K562 (cell line): ENCODE results near the gene FAM227A. TPM values are rescaled to one million over a fixed set of nuclear protein-coding genes. Genes with fewer than 3 reads are reported as not detected.
A peak's percentile ranks its signal among the peaks of the same experiment; 100 is the strongest.

Experiments used
- ATAC-seq: fragments of 200-7000 bp; cut with Tn5 transposase; 3 replicates; pipeline ENCODE4 v1.9.1; 2020; ENCODE audit warnings: moderate library complexity
- BruUV-seq: library from RNA; stranded (reverse); fragments of 400-500 nt; replicated peaks from 2 replicates; lab custom pipeline; 2021; lab: Mats Ljungman, UMichigan
- CTCF ChIA-PET: fragments of 300-600 bp; formaldehyde crosslinking; extraction: SDS; loops from one replicate; lab custom pipeline; 2021; ENCODE audit warnings: low intra/inter-chr PET ratio; lab: Yijun Ruan, JAX
- POLR2A ChIA-PET: fragments of 300-600, 350-650 bp; sonication (Branson Sonifier 250); formaldehyde crosslinking; extraction: SDS; loops from one replicate; lab custom pipeline; 2021; ENCODE audit warnings: antibody characterized with exemption, inconsistent platforms; lab: Yijun Ruan, JAX
- DNase-seq, 4 experiments: peaks; one replicate each; pipeline versions ENCODE4 v3.0.0 to v3.0.0-alpha.2; 2011 to 2018; ENCODE audit warnings: low spot score in 3 of 4, mixed read lengths in 3 of 4; ENCODE audit errors: extremely low read depth in 1 of 4
- FAIRE-seq: peaks from 2 replicates; lab custom pipeline; 2011; peaks lifted over from hg19 to GRCh38; lab: Jason Lieb, UNC
- H2AFZ ChIP-seq: 2 replicates; pipeline ENCODE4 v1.6.0; 2011; ENCODE audit warnings: low read depth, low read length, control low read depth, inconsistent platforms
- H3K27ac ChIP-seq: fragments of 200-600 bp; 3 replicates; pipeline ENCODE4 v1.8.0; 2011; ENCODE audit warnings: low read depth, mild to moderate bottlenecking, control low read depth, inconsistent platforms, low read length, moderate library complexity, mixed read lengths; ENCODE audit errors: extremely low read depth
- H3K27me3 ChIP-seq, 2 experiments: fragments of 300-600 bp in 1 of 2; 2 replicates in 1 of 2; 3 replicates in 1 of 2; pipeline versions ENCODE4 v1.6.0 to v1.8.0; 2011; ENCODE audit warnings: inconsistent platforms in 2 of 2, low read length in 2 of 2, mild to moderate bottlenecking in 1 of 2, mixed read lengths in 1 of 2, moderate library complexity in 1 of 2; ENCODE audit not compliant: control insufficient read depth in 2 of 2, insufficient read depth in 2 of 2
- H3K36me3 ChIP-seq: fragments of 300-600 bp; 3 replicates; pipeline ENCODE4 v1.8.0; 2011; ENCODE audit warnings: mild to moderate bottlenecking, low read length, inconsistent platforms; ENCODE audit not compliant: control insufficient read depth, insufficient read depth
- H3K4me1 ChIP-seq, 2 experiments: fragments of 200-600 bp in 1 of 2; replicated peaks in 1 of 2; 2 replicates in 1 of 2; 3 replicates in 1 of 2; pipeline versions ENCODE4 v1.5.1 to v1.8.0; 2011; ENCODE audit warnings: inconsistent platforms in 2 of 2, low read length in 2 of 2, mild to moderate bottlenecking in 1 of 2, mixed read lengths in 1 of 2, moderate library complexity in 1 of 2; ENCODE audit not compliant: control insufficient read depth in 2 of 2, insufficient read depth in 2 of 2
- H3K4me2 ChIP-seq: 2 replicates; pipeline ENCODE4 v1.6.1; 2011; ENCODE audit warnings: low read length, control low read depth, inconsistent platforms, mixed read lengths; ENCODE audit not compliant: insufficient read depth
- H3K4me3 ChIP-seq: fragments of 200-600 bp; sonication (generic), shearing (Covaris generic); 2 replicates; pipeline ENCODE4 v1.5.1; 2016; ENCODE audit warnings: control low read depth, inconsistent platforms
- H3K79me2 ChIP-seq: fragments of 200-600 bp; 3 replicates; pipeline ENCODE4 v1.8.0; 2011; ENCODE audit warnings: low read length, inconsistent platforms; ENCODE audit not compliant: control insufficient read depth, insufficient read depth
- H3K9ac ChIP-seq, 2 experiments: 2 replicates each; pipeline versions ENCODE4 v1.6.0 to v1.6.1; 2011; ENCODE audit warnings: low read depth in 2 of 2, low read length in 2 of 2, control low read depth in 1 of 2, inconsistent platforms in 1 of 2, mild to moderate bottlenecking in 1 of 2, mixed read lengths in 1 of 2; ENCODE audit not compliant: insufficient read depth in 1 of 2
- H3K9me1 ChIP-seq: one replicate; pipeline ENCODE4 v1.6.0; 2011; ENCODE audit warnings: inconsistent platforms, mild to moderate bottlenecking, low read length, moderate library complexity; ENCODE audit not compliant: control insufficient read depth, insufficient read depth
- H3K9me3 ChIP-seq: replicated peaks from 2 replicates; pipeline ENCODE4 v1.5.1; 2011; ENCODE audit warnings: low read depth, low read length, inconsistent platforms; ENCODE audit not compliant: control insufficient read depth, insufficient read depth
- H4K20me1 ChIP-seq: replicated peaks from 2 replicates; pipeline ENCODE4 v1.6.1; 2011; ENCODE audit warnings: low read length, inconsistent platforms, mixed read lengths; ENCODE audit not compliant: control insufficient read depth, insufficient read depth
- BMI1 ChIP-seq: fragments of 150-350 bp; IDR thresholded peaks from 2 replicates; pipeline ENCODE4 v1.6.1; 2014; ENCODE audit warnings: low read length
- ETS1 ChIP-seq: conservative IDR thresholded peaks from 2 replicates; pipeline ENCODE4 v1.6.1; 2011; ENCODE audit warnings: low read depth, mild to moderate bottlenecking, low read length; ENCODE audit not compliant: control insufficient read depth
- GTF2E2 ChIP-seq: fragments of 200-800 bp; sonication (Bioruptor generic); IDR thresholded peaks from 2 replicates; pipeline ENCODE4 v1.6.1; 2016; ENCODE audit warnings: missing genetic modification characterization, missing compliant biosample characterization
- HDAC3 ChIP-seq: fragments of 450-650 bp; IDR thresholded peaks from 2 replicates; pipeline ENCODE4 v1.6.1; 2018; ENCODE audit warnings: borderline replicate concordance, mild to moderate bottlenecking, moderate library complexity; ENCODE audit not compliant: partially characterized antibody
- HLTF ChIP-seq: fragments of 450-650 bp; IDR thresholded peaks from 2 replicates; pipeline ENCODE4 v1.6.1; 2016
- HNRNPL ChIP-seq: fragments of 200-400 bp; formaldehyde crosslinking; IDR thresholded peaks from 2 replicates; pipeline ENCODE4 v1.6.1; 2017; ENCODE audit warnings: low read depth, mild to moderate bottlenecking, low read length
- NELFE ChIP-seq: IDR thresholded peaks from 2 replicates; pipeline ENCODE4 v1.6.1; 2011; ENCODE audit warnings: mild to moderate bottlenecking; ENCODE audit not compliant: insufficient read depth, insufficient read length
- NR2C1 ChIP-seq, 2 experiments: fragments of 450-650 bp; IDR thresholded peaks; 2 replicates each; pipeline ENCODE4 v1.6.1; 2017; ENCODE audit warnings: mild to moderate bottlenecking in 2 of 2, antibody characterized with exemption in 1 of 2, inconsistent platforms in 1 of 2, missing compliant biosample characterization in 1 of 2, missing genetic modification characterization in 1 of 2
- NR2C2 ChIP-seq, 2 experiments: fragments of 200-800 bp in 1 of 2; sonication (Bioruptor generic) in 1 of 2; sonication (generic) in 1 of 2; formaldehyde crosslinking in 1 of 2; IDR thresholded peaks; 2 replicates each; pipeline versions ENCODE4 v1.6.1 to v1.8.0; 2016 to 2022; ENCODE audit warnings: mild to moderate bottlenecking in 1 of 2, missing compliant biosample characterization in 1 of 2, missing genetic modification characterization in 1 of 2, missing genetic modification reagents in 1 of 2
- PHF8 ChIP-seq: fragments of 200-600 bp; sonication (generic); IDR thresholded peaks from 2 replicates; pipeline ENCODE4 v1.6.1; 2012; ENCODE audit warnings: mixed run types, mild to moderate bottlenecking, inconsistent platforms, low read length, moderate library complexity, borderline replicate concordance
- POLR2AphosphoS2 ChIP-seq: IDR thresholded peaks from 2 replicates; pipeline ENCODE4 v1.6.1; 2012; ENCODE audit warnings: low read length, improper control_type of control experiment
- SLC30A9 ChIP-seq: fragments of 250-450 bp; sonication (Bioruptor Pico); IDR thresholded peaks from 2 replicates; pipeline ENCODE4 v1.8.0; 2022; ENCODE audit warnings: mild to moderate bottlenecking, moderate library complexity
- SMAD4 ChIP-seq: fragments of 250-450 bp; sonication (Bioruptor Pico); conservative IDR thresholded peaks from 2 replicates; pipeline ENCODE4 v1.8.0; 2021; ENCODE audit warnings: inconsistent platforms, mild to moderate bottlenecking, moderate library complexity
- SMARCB1 ChIP-seq: IDR thresholded peaks from 2 replicates; pipeline ENCODE4 v1.6.1; 2011; ENCODE audit warnings: improper control_type of control experiment, low read depth; ENCODE audit not compliant: insufficient read length
- TEAD4 ChIP-seq, 2 experiments: sonication (generic) in 1 of 2; formaldehyde crosslinking in 1 of 2; IDR thresholded peaks; 2 replicates each; pipeline versions ENCODE4 v1.6.1 to v1.8.0; 2012 to 2022; ENCODE audit warnings: borderline replicate concordance in 1 of 2, inconsistent platforms in 1 of 2, low read length in 1 of 2, mild to moderate bottlenecking in 1 of 2, missing genetic modification reagents in 1 of 2
- THAP7 ChIP-seq: fragments of 250-450 bp; sonication (Bioruptor Pico); IDR thresholded peaks from 2 replicates; pipeline ENCODE4 v1.5.0; 2021
- ZNF3 ChIP-seq: fragments of 250-450 bp; sonication (Bioruptor Pico); IDR thresholded peaks from 2 replicates; pipeline ENCODE4 v1.5.0; 2021; ENCODE audit warnings: mild to moderate bottlenecking, moderate library complexity
- WGBS: fragments of 100-300 bp; shearing (Covaris generic); methylation state at CpG from one replicate; pipeline ENCODE4 v1.1.6; 2016; ENCODE audit warnings: low coverage, mixed read lengths; ENCODE audit not compliant: insufficient coverage; ENCODE audit errors: missing lambda C conversion rate; 5-methylcytosine and 5-hydroxymethylcytosine counted together
- in situ Hi-C: fragments of 300-500 bp; cut with MboI; formaldehyde crosslinking; loops from 4 replicates; pipeline ENCODE4 v1.15.0; 2018; ENCODE audit warnings: inconsistent platforms, mixed read lengths
- intact Hi-C: fragments of 100-400 bp; cut with micrococcal nuclease; formaldehyde crosslinking; loops from 2 replicates; pipeline ENCODE4 v1.14.2; 2022
- polyA plus RNA-seq, 8 experiments: library from polyadenylated mRNA; depleted of rRNA in 4 of 8; stranded (reverse) in 5 of 8; unstranded in 3 of 8; fragments of >200 nt; fragmentation: Nextera tagmentation in 2 of 8; fragmentation: Illumina TruSeq in 1 of 8; extraction: Ambion mirVana in 2 of 8; extraction: Trizol in 1 of 8; gene quantifications; 2 replicates each; pipeline versions ENCODE4 v1.2.1 to v1.2.3, GENCODE V29; 2011 to 2014; ENCODE audit warnings: inconsistent platforms in 1 of 8, missing spikeins in 1 of 8
- total RNA-seq, 7 experiments: library from RNA; depleted of rRNA in 6 of 7; stranded (reverse); fragments of >200 nt in 6 of 7; fragmentation: Illumina TruSeq in 2 of 7; extraction: Trizol in 2 of 7; gene quantifications; 2 replicates each; pipeline versions ENCODE4 v1.2.1 to v1.2.3, GENCODE V29; 2011 to 2021; ENCODE audit warnings: low replicate concordance in 1 of 7
- TF ChIP-seq, protein P1 (sequence below): sonication (generic); formaldehyde crosslinking; IDR thresholded peaks from 2 replicates; pipeline ENCODE4 v1.8.0; 2022; ENCODE audit warnings: missing genetic modification reagents, mild to moderate bottlenecking, borderline replicate concordance
- TF ChIP-seq, protein P2 (sequence below): sonication (generic); formaldehyde crosslinking; IDR thresholded peaks from 2 replicates; pipeline ENCODE4 v1.8.0; 2022; ENCODE audit warnings: mild to moderate bottlenecking, missing genetic modification reagents

Gene FAM227A
- total and polyA plus RNA-seq, 9 of the 15 experiments (the other 6 are each of a cell fraction or from before 2014, with no cell fraction given) = 0.10 to 2.2 (median 0.83) TPM

GRCh38 chr22:38694049-38694448 is 37.9 kb upstream of the FAM227A start:
- H3K36me3 ChIP-seq = peaks cover 57% of the 10 kb centered on the region
- intact Hi-C loops (no loop called here), in situ Hi-C loops (no loop called here)
- peak; percentile 41; the same call in 2 of the 3 replicates for ATAC-seq
- H3K27me3 ChIP-seq = no peaks in the 10 kb centered on the region
- H3K4me1 ChIP-seq = peaks cover 23 to 37% of the 10 kb centered on the region in 2 experiments; a peak in 4 of 5 replicates
- peaks cover 3% of the 10 kb centered on the region for H3K9me1 ChIP-seq
- ChIA-PET POLR2A (interaction anchor here (0.7 to 1.7 kb wide), 4 partner anchors 10 to 14 kb away, joined by 4 to 8 read pairs (median 4); partner anchors contain the start of genes GTPBP1 and TOMM22), CTCF (no interaction called here)
- no TSS peak for BruUV-seq
- no peak overlapping the region for H3K9ac ChIP-seq
- FAIRE-seq = no peak
- H3K9me3 ChIP-seq = no peaks in the 10 kb centered on the region
- peak overlapping the region; percentile 52; the same call in 1 of the 2 replicates for H3K4me2 ChIP-seq
- no peaks in the 10 kb centered on the region; the same call in 1 of the 2 replicates for H4K20me1 ChIP-seq
- H3K27ac ChIP-seq = peak overlapping the region; percentile 39; the same call in 1 of the 3 replicates
- peak in 1 of 4 experiments; percentile 37 for DNase-seq
- whole genome bisulfite sequencing = 24% methylated on average over 2 of the region's 2 CpGs
- H2AFZ ChIP-seq = no peak overlapping the region
- peaks cover 65% of the 10 kb centered on the region for H3K79me2 ChIP-seq
- no peak overlapping the region for H3K4me3 ChIP-seq
- TF ChIP-seq HLTF = no peak
- no peak for TF ChIP-seq BMI1
- no peak for TF ChIP-seq SLC30A9 (CRISPR knock-in tag)
- no peak for TF ChIP-seq NR2C2 (CRISPR knock-in tag; IDR thresholded peaks at IDR 0.05)
- peak; percentile 85 for TF ChIP-seq NR2C2 (tag; IDR thresholded peaks at IDR 0.05)
- no peak for TF ChIP-seq SMARCB1
- TF ChIP-seq NR2C1 (IDR thresholded peaks at IDR 0.05) = peak; percentile 57; the same call in 1 of the 2 replicates
- TF ChIP-seq NR2C1 (tag; IDR thresholded peaks at IDR 0.05) = peak; percentile 88
- no peak for TF ChIP-seq POLR2AphosphoS2
- TF ChIP-seq HDAC3 = no peak
- TF ChIP-seq NELFE = no peak
- 0 out of 2 replicates have a peak, but pooled peaks have one; percentile 47 for TF ChIP-seq SMAD4 (CRISPR knock-in tag)
- no peak for TF ChIP-seq PHF8
- TF ChIP-seq, protein P1, sequence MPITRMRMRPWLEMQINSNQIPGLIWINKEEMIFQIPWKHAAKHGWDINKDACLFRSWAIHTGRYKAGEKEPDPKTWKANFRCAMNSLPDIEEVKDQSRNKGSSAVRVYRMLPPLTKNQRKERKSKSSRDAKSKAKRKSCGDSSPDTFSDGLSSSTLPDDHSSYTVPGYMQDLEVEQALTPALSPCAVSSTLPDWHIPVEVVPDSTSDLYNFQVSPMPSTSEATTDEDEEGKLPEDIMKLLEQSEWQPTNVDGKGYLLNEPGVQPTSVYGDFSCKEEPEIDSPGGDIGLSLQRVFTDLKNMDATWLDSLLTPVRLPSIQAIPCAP (CRISPR knock-in tag) = no peak
- TF ChIP-seq, protein P2, sequence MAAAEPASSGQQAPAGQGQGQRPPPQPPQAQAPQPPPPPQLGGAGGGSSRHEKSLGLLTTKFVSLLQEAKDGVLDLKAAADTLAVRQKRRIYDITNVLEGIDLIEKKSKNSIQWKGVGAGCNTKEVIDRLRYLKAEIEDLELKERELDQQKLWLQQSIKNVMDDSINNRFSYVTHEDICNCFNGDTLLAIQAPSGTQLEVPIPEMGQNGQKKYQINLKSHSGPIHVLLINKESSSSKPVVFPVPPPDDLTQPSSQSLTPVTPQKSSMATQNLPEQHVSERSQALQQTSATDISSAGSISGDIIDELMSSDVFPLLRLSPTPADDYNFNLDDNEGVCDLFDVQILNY (CRISPR knock-in tag) = no peak
- peak; percentile 48 for TF ChIP-seq TEAD4 (IDR thresholded peaks at IDR 0.05; ENCODE audit: low read length)
- no peak for TF ChIP-seq TEAD4 (CRISPR knock-in tag; IDR thresholded peaks at IDR 0.05; ENCODE audit: borderline replicate concordance)
- TF ChIP-seq ZNF3 (CRISPR knock-in tag) = no peak
- no peak for TF ChIP-seq GTF2E2 (tag)
- no peak for TF ChIP-seq THAP7 (CRISPR knock-in tag)
- no peak for TF ChIP-seq HNRNPL
- TF ChIP-seq ETS1 = no peak
